Measurements from ENCODE around the gene TOM1L1.

The TOM1L1 gene

DNA sequence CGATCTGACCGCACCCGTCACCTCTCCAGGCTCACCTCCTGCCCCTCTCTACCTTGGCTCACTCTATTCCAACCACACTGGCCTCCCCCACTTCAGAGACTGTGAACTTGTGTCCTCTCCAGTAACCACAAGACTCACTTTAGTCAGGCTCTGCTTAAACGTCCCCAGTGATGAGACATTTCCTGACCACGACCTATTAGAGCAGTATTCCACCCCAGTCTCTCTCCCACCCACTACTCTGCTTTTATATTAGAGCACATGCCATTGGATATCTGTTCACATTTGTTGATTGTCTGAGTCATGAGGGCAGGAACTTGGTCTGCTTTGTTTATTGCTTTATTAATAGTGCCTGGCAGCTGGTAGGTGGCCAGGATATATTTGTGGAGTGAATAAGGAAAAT, 47.7 kb downstream of the TOM1L1 start:
- DNase-seq (ENCODE audit: low read depth) = no peak

DNA sequence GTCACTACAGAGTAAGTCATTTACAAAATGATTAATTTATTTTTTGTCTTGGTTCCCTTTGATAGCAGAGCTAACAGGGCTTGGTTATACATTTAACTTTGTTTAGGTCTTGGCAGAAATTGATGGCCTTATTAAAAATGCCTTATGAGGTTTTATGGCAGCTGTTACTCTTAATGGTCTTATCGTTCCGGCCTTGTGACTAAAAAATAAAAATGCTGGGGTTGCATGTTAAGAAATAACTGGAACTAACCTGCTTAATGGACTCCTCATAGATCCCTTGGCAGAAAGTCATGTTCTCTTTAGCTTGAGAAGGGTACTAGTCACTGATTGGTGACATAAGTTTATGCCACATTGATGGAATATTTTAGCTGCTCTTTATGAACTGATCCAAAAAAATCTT, 49.5 kb downstream of the TOM1L1 start:
- DNase-seq (ENCODE audit: low read depth) = no peak

DNA sequence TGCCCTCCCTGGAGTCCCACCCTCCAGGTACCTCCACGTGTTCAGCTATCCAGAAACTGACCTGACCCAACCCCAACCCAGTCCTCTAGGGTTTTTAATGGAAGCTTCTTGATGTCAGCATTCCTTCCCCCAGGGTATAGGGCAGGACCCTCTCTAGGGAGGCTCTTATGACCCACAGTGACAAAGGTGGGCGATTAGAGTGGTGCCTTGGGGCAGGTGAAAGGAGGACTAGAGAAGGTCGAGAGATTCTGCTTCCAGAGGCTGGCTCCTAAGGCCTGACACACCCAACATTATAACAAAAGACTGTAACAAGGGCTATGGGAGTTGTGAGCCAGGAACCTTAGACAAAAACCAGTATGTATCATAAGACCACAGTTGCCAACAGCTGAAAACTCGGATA, 50.6 kb downstream of the TOM1L1 start:
- no peak for DNase-seq (ENCODE audit: low read depth)

- DNase-seq (ENCODE audit: low read depth) = no peak
Observed at GRCh38 chr17:54956791-54957190, 56.1 kb downstream of the TOM1L1 start.

DNA sequence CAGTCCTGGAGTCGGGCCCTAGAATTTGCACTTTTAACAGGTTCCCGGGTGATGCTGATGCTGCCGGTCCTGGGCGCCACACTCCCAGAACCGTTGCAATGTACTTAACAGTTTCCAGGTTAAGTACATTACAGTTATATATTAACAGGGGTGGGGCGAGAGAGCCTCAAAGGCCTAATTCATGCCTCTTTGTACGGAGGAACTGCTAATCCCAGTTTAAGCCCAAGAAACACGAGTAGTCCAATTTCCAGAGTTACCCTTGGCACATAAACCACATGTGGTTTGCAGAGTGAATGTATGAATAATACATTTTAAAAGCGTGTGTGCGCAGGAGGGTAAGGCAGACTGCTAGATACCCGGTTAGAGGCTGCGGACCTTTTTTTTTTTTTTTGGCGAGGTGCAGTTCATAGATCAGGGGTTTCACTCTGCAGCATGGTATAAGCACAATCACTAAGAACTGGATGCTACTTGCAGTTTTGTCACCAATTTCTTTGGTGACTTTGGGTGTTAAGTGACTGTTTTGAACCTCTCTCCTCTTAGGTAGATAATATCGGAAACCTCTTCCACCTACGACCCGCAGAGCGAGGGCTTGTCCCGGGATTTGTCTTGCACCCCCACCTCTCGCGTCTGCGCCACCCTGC, 67.1 kb downstream of the TOM1L1 start:
- no peak for DNase-seq (ENCODE audit: low read depth)

GRCh38 chr17:54968262-54968987, 67.8 kb downstream of the TOM1L1 start, which contains the start of the genes COX11 and STXBP4:
COX11 (minus strand) TSS chr17:54968654; CDS start chr17:54968646, 8 bp downstream.
STXBP4 (plus strand) TSS chr17:54968765; CDS start chr17:54986220, 17,455 bp downstream.
- peak; percentile 93 for DNase-seq (ENCODE audit: low read depth)

DNA sequence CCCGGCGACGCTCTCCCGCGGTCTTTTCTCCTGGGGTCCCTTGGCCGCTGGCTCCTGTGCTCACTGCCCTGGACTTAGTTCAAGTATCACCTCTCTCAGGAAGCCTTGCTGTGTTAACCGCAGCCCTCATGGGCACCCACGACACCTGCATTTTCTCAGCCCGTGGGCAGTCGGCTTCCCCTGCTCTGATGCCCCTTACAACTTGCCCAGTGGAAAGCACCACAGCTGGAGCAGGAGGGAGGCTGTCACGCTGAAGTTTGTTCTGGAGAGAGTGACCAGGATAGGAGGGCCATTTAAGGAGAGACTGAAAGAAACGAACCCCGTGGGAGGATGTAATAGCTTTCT, 68.3 kb downstream of the TOM1L1 start:
- DNase-seq (ENCODE audit: low read depth) = no peak

DNA sequence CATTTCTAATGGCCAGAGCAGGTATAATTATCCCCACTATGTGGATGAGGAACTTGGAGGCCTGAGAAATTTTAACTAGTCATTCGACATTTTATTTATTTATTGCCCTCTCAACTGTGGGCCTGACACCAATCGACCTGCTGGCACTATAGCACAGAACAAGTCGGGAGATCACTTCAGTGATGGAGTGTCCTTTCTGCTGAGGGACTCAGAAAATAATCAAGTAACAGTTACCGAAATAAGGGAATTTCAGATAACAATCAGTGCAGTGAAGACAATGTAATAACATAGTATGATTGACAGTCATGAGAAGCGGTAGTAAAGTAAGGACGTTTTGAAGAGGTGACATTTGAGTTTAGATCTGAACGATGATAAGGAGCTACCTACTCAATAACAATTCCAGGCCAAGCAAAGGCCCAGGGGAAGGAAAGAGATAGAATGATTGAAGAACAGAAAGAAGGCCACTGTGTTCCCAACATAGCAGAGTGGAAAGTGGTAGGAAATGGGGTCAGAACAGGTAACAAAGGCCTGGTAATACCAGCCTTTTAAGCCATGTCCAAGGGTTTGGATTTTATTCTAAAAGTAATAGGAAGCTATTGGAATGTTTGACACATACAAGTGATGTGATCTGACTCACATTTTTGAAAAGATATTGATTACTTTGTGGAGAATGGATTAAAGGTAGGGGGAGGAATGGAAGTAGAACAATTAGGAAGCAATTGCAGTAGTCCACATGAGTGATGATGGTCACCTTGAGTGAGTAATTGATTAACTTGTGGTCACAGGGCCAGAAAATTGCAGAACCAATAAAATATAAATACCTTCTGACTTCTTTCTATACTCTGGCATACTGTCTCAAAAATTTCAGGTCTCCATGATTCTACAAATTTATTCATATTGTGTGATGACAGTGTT, 69.3 kb downstream of the TOM1L1 start:
- no peak for DNase-seq (ENCODE audit: low read depth)

GRCh38 chr17:54971147-54971546, 70.5 kb downstream of the TOM1L1 start:
- no peak for DNase-seq (ENCODE audit: low read depth)

- no peak for DNase-seq (ENCODE audit: low read depth)
Observed at GRCh38 chr17:54971901-54972300, 71.2 kb downstream of the TOM1L1 start.

- DNase-seq (ENCODE audit: low read depth) = no peak
Observed at GRCh38 chr17:54972406-54973138, 71.9 kb downstream of the TOM1L1 start.

- DNase-seq (ENCODE audit: low read depth) = no peak
Observed at GRCh38 chr17:54974759-54975158, 74.1 kb downstream of the TOM1L1 start.

DNA sequence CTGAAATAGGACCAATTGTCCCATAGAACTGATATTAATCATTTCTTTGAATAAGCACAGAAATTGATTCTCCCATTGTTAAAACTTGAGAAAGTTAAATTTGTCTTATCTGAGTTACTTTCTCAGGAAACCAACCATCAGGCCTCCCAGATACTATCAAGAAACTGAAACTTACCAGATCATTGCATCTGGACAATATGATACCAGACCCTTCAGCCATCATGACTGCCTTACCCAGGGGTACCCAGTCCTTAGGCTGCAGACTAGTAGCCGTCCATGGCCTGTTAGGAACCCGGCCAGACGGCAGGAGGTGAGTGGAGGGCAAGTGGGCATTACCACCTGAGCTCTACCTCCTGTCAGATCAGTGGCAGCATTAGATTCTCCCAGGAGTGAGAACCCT, 75.7 kb downstream of the TOM1L1 start:
- no peak for DNase-seq (ENCODE audit: low read depth)

- no peak for DNase-seq (ENCODE audit: low read depth)
Observed at GRCh38 chr17:54977744-54978143, 77.1 kb downstream of the TOM1L1 start.

DNA sequence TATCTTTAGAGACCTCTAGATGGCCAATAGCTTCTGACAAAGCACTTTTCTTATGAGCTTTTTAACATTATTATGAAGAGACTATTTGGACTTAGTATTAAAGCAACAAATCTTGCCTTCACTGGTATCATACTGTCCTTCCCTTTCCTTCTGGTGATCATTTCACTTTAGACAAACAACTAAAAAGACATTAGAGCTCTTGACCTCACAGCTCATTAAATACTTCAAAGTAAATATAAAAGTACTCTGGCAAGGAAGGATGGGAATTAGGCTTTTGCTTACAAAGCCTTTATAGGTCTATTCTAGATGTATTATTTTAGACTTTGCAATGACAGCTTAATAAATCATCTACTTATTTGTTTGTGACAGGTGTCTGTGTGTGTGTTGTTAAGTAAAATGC, 79.0 kb downstream of the TOM1L1 start:
- DNase-seq (ENCODE audit: low read depth) = no peak

DNA sequence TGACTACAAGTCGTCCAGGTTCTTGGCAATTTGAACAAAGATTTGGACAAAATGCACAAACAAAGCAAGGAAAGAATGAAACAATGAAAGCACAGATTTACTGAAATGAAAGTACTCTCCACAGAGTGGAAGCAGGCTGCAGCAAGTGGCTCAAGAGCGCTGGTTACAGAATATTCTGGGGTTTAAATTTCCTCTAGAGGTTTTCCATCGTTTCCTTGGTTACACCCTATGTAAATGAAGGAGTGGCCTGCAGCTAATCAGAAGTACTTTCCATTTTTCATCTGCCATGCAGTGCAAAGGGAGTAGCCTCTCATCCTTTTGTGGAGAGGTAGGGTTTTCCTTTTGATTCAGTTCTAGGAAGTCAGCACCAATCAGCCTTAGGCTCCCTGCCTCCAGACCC, 79.7 kb downstream of the TOM1L1 start:
- no peak for DNase-seq (ENCODE audit: low read depth)

GRCh38 chr17:54982399-54982798, 81.7 kb downstream of the TOM1L1 start:
- no peak for DNase-seq (ENCODE audit: low read depth)

GRCh38 chr17:54983260-54983659, 82.6 kb downstream of the TOM1L1 start:
- DNase-seq (ENCODE audit: low read depth) = no peak

DNA sequence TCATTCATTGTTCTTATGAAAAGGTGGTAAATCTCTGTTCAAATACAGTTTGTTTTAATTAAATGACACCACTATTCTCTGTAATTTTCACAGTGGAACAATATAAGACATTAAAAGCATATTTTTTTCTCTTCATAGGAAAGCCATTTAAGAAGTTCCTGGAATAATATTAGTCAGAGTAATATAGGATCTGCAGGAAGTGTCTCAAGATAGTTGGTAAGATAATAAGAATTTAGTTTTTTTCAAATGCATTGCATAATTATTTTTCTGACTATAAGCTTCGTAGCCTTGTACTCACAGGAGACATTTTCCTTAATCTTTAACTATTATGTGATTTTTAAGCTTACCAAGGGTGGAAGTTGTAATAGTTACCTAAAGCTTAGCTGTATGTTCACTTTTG, 84.8 kb downstream of the TOM1L1 start:
- no peak for DNase-seq (ENCODE audit: low read depth)

- DNase-seq (ENCODE audit: low read depth) = no peak
Observed at GRCh38 chr17:54990118-54990517, 89.5 kb downstream of the TOM1L1 start.

GRCh38 chr17:54991567-54991966, 90.9 kb downstream of the TOM1L1 start:
- DNase-seq (ENCODE audit: low read depth) = no peak

Measured in T follicular helper cell (primary cell).